HCT116 (cell line): ENCODE measurements around the gene DBP. TPM values are rescaled to one million over a fixed set of nuclear protein-coding genes. Genes with fewer than 3 reads are reported as not detected.

Source experiments
- ATAC-seq: fragments of 200-7000 bp; cut with Tn5 transposase; 2 replicates; pipeline ENCODE4 v1.9.1; 2020; ENCODE audit warnings: mild to moderate bottlenecking, moderate library complexity
- BruUV-seq: library from RNA; stranded (reverse); fragments of 400-500 nt; replicated peaks from 2 replicates; lab custom pipeline; 2021; lab: Mats Ljungman, UMichigan
- CTCF ChIA-PET: fragments of 300-600 bp; sonication (Branson Sonifier 250); formaldehyde crosslinking; loops from one replicate; lab custom pipeline; 2021; ENCODE audit warnings: antibody characterized with exemption; lab: Charles Lee
- POLR2A ChIA-PET: fragments of 300-600, 350-600 bp; sonication (Branson Sonifier 250); formaldehyde crosslinking; loops from one replicate; lab custom pipeline; 2021; ENCODE audit warnings: antibody characterized with exemption; lab: Charles Lee
- RAD21 ChIA-PET, 2 experiments: fragments of 300-600 bp; sonication (Branson Sonifier 250); formaldehyde crosslinking; loops; one replicate each; lab custom pipeline; 2023; ENCODE audit warnings: low total read pairs in 2 of 2; ENCODE audit not compliant: uncharacterized antibody in 2 of 2, unreplicated experiment in 2 of 2, low non-redundant PET in 1 of 2; lab: Charles Lee
- DNase-seq: peaks from one replicate; pipeline ENCODE4 v3.0.0-alpha.2; 2010; ENCODE audit warnings: low read depth, low spot score
- H2AFZ ChIP-seq: fragments of 200-600 bp; shearing (Covaris generic), sonication (generic); 2 replicates; pipeline ENCODE4 v1.6.1; 2017; ENCODE audit warnings: low read depth, mixed run types, mixed read lengths, antibody characterized with exemption, low read length; ENCODE audit not compliant: poor library complexity, severe bottlenecking
- H3K27ac ChIP-seq: 2 replicates; pipeline ENCODE4 v1.5.1; 2012; ENCODE audit warnings: low read depth, low read length
- H3K27me3 ChIP-seq: fragments of 200-600 bp; sonication (generic); 2 replicates; pipeline ENCODE4 v1.6.1; 2016; ENCODE audit warnings: mixed run types, low read length, mixed read lengths; ENCODE audit not compliant: insufficient read depth
- H3K36me3 ChIP-seq, 2 experiments: fragments of 200-500 bp in 1 of 2; fragments of 200-600 bp in 1 of 2; sonication (Bioruptor generic) in 1 of 2; sonication (generic) in 1 of 2; 2 replicates each; pipeline versions ENCODE4 v1.5.1 to v1.6.1; 2014 to 2016; ENCODE audit warnings: low read length in 2 of 2, inconsistent platforms in 1 of 2, mixed read lengths in 1 of 2, mixed run types in 1 of 2; ENCODE audit not compliant: insufficient read depth in 2 of 2, control insufficient read depth in 1 of 2
- H3K4me1 ChIP-seq, 2 experiments: fragments of 200-600 bp in 1 of 2; sonication (generic) in 1 of 2; 2 replicates each; pipeline versions ENCODE4 v1.5.1 to v1.6.1; 2012 to 2017; ENCODE audit warnings: low read length in 2 of 2, inconsistent platforms in 1 of 2, mild to moderate bottlenecking in 1 of 2, mixed read lengths in 1 of 2, mixed run types in 1 of 2, moderate library complexity in 1 of 2; ENCODE audit not compliant: insufficient read depth in 2 of 2, control insufficient read depth in 1 of 2
- H3K4me2 ChIP-seq: fragments of 200-600 bp; sonication (generic); 2 replicates; pipeline ENCODE4 v1.6.1; 2017; ENCODE audit warnings: mixed run types, low read length, mixed read lengths
- H3K4me3 ChIP-seq, 2 experiments: fragments of 200-600 bp in 1 of 2; sonication (generic) in 1 of 2; replicated peaks in 1 of 2; 2 replicates each; pipeline ENCODE4 v1.5.1; 2011 to 2016; ENCODE audit warnings: low read length in 2 of 2, control low read depth in 1 of 2, low read depth in 1 of 2, mild to moderate bottlenecking in 1 of 2, mixed read lengths in 1 of 2, mixed run types in 1 of 2
- H3K79me2 ChIP-seq: fragments of 200-600 bp; sonication (generic); 2 replicates; pipeline ENCODE4 v1.6.1; 2017; ENCODE audit warnings: mild to moderate bottlenecking, mixed run types, low read length, moderate library complexity, mixed read lengths; ENCODE audit not compliant: insufficient read depth
- H3K9ac ChIP-seq: fragments of 200-600 bp; sonication (generic); 2 replicates; pipeline ENCODE4 v1.6.1; 2016; ENCODE audit warnings: low read length, mixed read lengths
- H3K9me2 ChIP-seq: fragments of 200-600 bp; sonication (generic), shearing (Covaris generic); 2 replicates; pipeline ENCODE4 v1.6.1; 2017; ENCODE audit warnings: mixed run types, mild to moderate bottlenecking, moderate library complexity; ENCODE audit not compliant: insufficient read depth
- H3K9me3 ChIP-seq, 2 experiments: fragments of 200-500 bp in 1 of 2; fragments of 200-600 bp in 1 of 2; sonication (Bioruptor generic) in 1 of 2; sonication (generic) in 1 of 2; 2 replicates each; pipeline ENCODE4 v1.6.1; 2014 to 2017; ENCODE audit warnings: low read length in 2 of 2, mixed read lengths in 2 of 2, inconsistent platforms in 1 of 2, low read depth in 1 of 2, mild to moderate bottlenecking in 1 of 2, mixed run types in 1 of 2, moderate library complexity in 1 of 2; ENCODE audit not compliant: control insufficient read depth in 1 of 2, insufficient read depth in 1 of 2
- H4K20me1 ChIP-seq: fragments of 200-600 bp; sonication (generic), shearing (Covaris generic); 2 replicates; pipeline ENCODE4 v1.6.1; 2017; ENCODE audit warnings: mixed run types, mild to moderate bottlenecking, moderate library complexity; ENCODE audit not compliant: insufficient read depth
- CBX3 ChIP-seq: IDR thresholded peaks from 2 replicates; pipeline ENCODE4 v1.6.1; 2012; ENCODE audit warnings: low read depth
- EZH2 ChIP-seq: fragments of 200-600 bp; sonication (generic); IDR thresholded peaks from 2 replicates; pipeline ENCODE4 v1.6.1; 2017; ENCODE audit warnings: antibody characterized with exemption, mixed run types
- EZH2phosphoT487 ChIP-seq: fragments of 200-600 bp; IDR thresholded peaks from 2 replicates; pipeline ENCODE4 v1.6.1; 2018; ENCODE audit warnings: antibody characterized with exemption, borderline replicate concordance
- RAD21 ChIP-seq: IDR thresholded peaks from 2 replicates; pipeline ENCODE4 v1.6.1; 2012; ENCODE audit warnings: low read depth, mild to moderate bottlenecking
- SIN3A ChIP-seq: IDR thresholded peaks from 2 replicates; pipeline ENCODE4 v1.6.1; 2012; ENCODE audit warnings: low read depth
- SRF ChIP-seq: IDR thresholded peaks from 2 replicates; pipeline ENCODE4 v1.6.1; 2012; ENCODE audit warnings: low read depth
- TCF7L2 ChIP-seq: IDR thresholded peaks from 2 replicates; pipeline ENCODE4 v1.7.0; 2011; ENCODE audit warnings: borderline replicate concordance, inconsistent platforms; ENCODE audit not compliant: insufficient read depth, insufficient read length; ENCODE audit errors: extremely low read depth
- intact Hi-C: fragments of 100-400 bp; cut with micrococcal nuclease; formaldehyde crosslinking; loops from 2 replicates; pipeline ENCODE4 v1.10.0; 2022
- total RNA-seq: library from RNA; stranded (reverse); gene quantifications from one replicate; pipeline ENCODE4 v1.2.1, GENCODE V29; 2021; ENCODE audit not compliant: unreplicated experiment
- TF ChIP-seq, protein P1 (sequence below): IDR thresholded peaks from 2 replicates; pipeline ENCODE4 v1.6.1; 2012
- TF ChIP-seq, protein P2 (sequence below): IDR thresholded peaks from 2 replicates; pipeline ENCODE4 v1.6.1; 2012
- TF ChIP-seq, protein P3 (sequence below), 3 experiments: fragments of 200-600 bp in 1 of 3; sonication (generic) in 1 of 3; IDR thresholded peaks in 2 of 3; conservative IDR thresholded peaks in 1 of 3; 2 replicates each; pipeline ENCODE4 v1.5.1; 2012 to 2017; ENCODE audit warnings: low read depth in 2 of 3, low read length in 2 of 3, antibody characterized with exemption in 1 of 3, borderline replicate concordance in 1 of 3, control low read depth in 1 of 3, mild to moderate bottlenecking in 1 of 3, mixed read lengths in 1 of 3, mixed run types in 1 of 3, moderate library complexity in 1 of 3; ENCODE audit not compliant: insufficient read depth in 1 of 3

DBP gene
- total RNA-seq, 1 experiment from 2014 or later = 45.9 TPM

DNA sequence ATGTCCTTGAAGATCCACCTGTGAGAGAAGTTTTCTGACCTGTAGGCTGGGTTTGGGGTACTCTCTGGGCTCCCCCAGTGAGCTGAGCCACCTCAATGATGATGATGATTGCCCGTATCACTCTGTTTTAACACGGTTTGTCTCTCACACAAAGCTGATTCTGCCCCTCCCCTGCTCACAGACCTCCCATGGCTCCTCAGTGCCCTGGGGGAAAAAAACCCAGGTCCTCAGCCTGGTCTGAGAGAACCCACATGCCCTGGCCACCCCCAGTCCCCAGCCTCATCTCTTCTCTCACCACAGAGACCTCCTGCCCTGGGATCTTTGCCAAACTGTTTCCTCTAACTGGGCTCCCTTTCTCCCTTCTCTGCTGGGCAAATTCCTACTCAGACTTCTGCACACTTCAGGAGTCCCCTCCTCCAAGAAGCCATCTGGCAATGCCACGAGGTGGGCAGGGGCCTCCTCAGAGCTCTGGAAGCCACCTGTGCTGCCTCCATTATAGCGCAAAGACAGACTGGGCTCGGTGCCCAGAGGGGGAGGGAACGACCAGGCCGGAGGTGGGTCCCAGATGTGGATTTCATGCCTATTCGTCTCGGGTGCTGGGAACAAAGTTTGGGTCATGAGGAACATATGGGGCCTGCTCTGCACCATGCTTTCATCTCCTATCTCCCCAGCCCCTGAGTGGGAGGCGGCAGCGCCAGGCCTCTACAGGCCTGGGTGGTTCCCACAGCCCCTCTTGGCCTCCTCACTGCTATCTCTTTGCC, 17.3 kb upstream of the DBP start:
- Histone ChIP-seq H3K9ac (no peak overlapping the region), H3K27me3 (no peaks in the 10 kb centered on the region), H2AFZ (no peak overlapping the region), H3K36me3 (no peaks in the 10 kb centered on the region), H3K4me3 (no peak overlapping the region), H3K79me2 (no peaks in the 10 kb centered on the region), H3K9me3 (no peaks in the 10 kb centered on the region), H3K4me2 (no peak overlapping the region), H3K27ac (no peak overlapping the region), H3K4me1 (peaks cover 9 to 43% of the 10 kb centered on the region in 2 experiments), H3K9me2 (no peaks in the 10 kb centered on the region), H4K20me1 (no peaks in the 10 kb centered on the region)
- DNase-seq = no peak
- no peak for ATAC-seq
- RAD21 ChIA-PET = no interaction called here
- BruUV-seq = no TSS peak
- intact Hi-C loops = no loop called here
- TF ChIP-seq TCF7L2 (no peak), SRF (no peak), CBX3 (no peak), EZH2phosphoT487 (no peak), RAD21 (no peak), SIN3A (no peak), EZH2 (no peak)
- TF ChIP-seq, protein P1, sequence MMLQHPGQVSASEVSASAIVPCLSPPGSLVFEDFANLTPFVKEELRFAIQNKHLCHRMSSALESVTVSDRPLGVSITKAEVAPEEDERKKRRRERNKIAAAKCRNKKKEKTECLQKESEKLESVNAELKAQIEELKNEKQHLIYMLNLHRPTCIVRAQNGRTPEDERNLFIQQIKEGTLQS = no peak
- TF ChIP-seq, protein P2, sequence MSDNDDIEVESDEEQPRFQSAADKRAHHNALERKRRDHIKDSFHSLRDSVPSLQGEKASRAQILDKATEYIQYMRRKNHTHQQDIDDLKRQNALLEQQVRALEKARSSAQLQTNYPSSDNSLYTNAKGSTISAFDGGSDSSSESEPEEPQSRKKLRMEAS = no peak
- TF ChIP-seq, protein P3, sequence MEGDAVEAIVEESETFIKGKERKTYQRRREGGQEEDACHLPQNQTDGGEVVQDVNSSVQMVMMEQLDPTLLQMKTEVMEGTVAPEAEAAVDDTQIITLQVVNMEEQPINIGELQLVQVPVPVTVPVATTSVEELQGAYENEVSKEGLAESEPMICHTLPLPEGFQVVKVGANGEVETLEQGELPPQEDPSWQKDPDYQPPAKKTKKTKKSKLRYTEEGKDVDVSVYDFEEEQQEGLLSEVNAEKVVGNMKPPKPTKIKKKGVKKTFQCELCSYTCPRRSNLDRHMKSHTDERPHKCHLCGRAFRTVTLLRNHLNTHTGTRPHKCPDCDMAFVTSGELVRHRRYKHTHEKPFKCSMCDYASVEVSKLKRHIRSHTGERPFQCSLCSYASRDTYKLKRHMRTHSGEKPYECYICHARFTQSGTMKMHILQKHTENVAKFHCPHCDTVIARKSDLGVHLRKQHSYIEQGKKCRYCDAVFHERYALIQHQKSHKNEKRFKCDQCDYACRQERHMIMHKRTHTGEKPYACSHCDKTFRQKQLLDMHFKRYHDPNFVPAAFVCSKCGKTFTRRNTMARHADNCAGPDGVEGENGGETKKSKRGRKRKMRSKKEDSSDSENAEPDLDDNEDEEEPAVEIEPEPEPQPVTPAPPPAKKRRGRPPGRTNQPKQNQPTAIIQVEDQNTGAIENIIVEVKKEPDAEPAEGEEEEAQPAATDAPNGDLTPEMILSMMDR (IDR thresholded peaks at IDR 0.05 in 2 of 3, conservative IDR thresholded peaks at IDR 0.05 in 1 of 3; ENCODE audit: borderline replicate concordance in 1 of 3, insufficient read depth in 1 of 3, low read depth in 2 of 3, low read length in 2 of 3) = no peak
- POLR2A ChIA-PET = interaction anchor here (0.7 kb wide), 1 partner anchor 35 kb away, joined by 5 read pairs; the partner anchor contains the start of genes RPL18 and SPHK2
- CTCF ChIA-PET = no interaction called here
